BE2C (cell line): ENCODE data around the gene GLIPR1.

Source experiments
- DNase-seq: peaks from one replicate; pipeline ENCODE4 v3.0.0-alpha.2; 2020
- H3K27me3 ChIP-seq: fragments of 250-450 bp; sonication (Bioruptor Pico); 2 replicates; pipeline ENCODE4 v1.5.1; 2020; ENCODE audit warnings: mild to moderate bottlenecking
- H3K36me3 ChIP-seq: fragments of 250-450 bp; sonication (Bioruptor Pico); 2 replicates; pipeline ENCODE4 v1.5.1; 2020; ENCODE audit warnings: mild to moderate bottlenecking
- H3K4me1 ChIP-seq: fragments of 250-450 bp; sonication (Bioruptor Pico); 2 replicates; pipeline ENCODE4 v1.5.1; 2020
- H3K4me3 ChIP-seq: 2 replicates; pipeline ENCODE4 v1.5.1; 2011; ENCODE audit warnings: low read depth, low read length
- H3K9me3 ChIP-seq: fragments of 250-450 bp; sonication (Bioruptor Pico); 2 replicates; pipeline ENCODE4 v1.5.1; 2020
- CTCF ChIP-seq: IDR thresholded peaks from 2 replicates; pipeline ENCODE4 v1.5.1; 2012; ENCODE audit warnings: mild to moderate bottlenecking, low read depth, low read length

Gene GLIPR1

DNA sequence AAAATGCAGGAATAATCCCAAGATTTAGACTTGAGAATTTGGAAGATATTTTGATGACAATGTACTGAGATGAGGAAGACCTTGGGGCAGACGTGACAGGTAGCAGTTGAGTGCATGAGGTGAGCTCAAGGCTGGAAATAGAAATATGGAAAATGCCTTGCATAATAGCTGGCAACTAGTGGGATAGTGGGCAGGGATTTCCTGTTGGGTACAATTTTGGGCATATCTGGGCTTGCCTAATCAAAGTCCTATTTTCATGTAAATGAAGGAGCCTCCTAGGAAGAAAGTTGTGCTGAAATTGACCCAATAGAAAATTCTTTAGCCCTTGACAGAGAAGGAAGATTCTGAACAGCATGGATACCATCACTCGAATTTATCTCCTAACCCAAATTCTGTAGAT is 6.4 kb upstream of the GLIPR1 start:
- no peak for DNase-seq
- H3K36me3 ChIP-seq = no peaks in the 10 kb centered on the region
- H3K4me1 ChIP-seq = no peaks in the 10 kb centered on the region
- no peak for TF ChIP-seq CTCF
- no peak overlapping the region for H3K4me3 ChIP-seq
- H3K9me3 ChIP-seq = no peaks in the 10 kb centered on the region
- peaks cover 32% of the 10 kb centered on the region for H3K27me3 ChIP-seq

DNA sequence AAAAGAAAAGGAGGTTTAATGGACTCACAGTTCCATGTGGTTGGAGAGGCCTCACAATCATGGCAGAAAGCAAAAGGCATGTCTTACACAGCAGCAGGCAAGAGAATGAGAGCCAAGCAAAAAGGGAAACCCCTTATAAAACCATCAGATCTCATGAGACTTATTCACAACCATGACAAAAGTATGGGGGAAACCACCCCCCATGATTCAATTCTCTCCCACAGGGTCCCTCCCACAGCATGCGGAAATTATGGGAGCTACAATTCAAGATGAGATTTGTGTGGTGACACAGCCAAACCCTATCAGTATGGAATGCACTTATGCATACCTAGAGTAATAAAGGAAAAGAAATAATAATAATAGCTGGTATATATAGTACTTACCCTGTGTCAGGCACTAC is 4.5 kb upstream of the GLIPR1 start:
- Histone ChIP-seq H3K4me1 (no peaks in the 10 kb centered on the region), H3K9me3 (no peaks in the 10 kb centered on the region), H3K36me3 (no peaks in the 10 kb centered on the region), H3K27me3 (peaks cover 45% of the 10 kb centered on the region), H3K4me3 (no peak overlapping the region)
- DNase-seq = no peak
- no peak for TF ChIP-seq CTCF

DNA sequence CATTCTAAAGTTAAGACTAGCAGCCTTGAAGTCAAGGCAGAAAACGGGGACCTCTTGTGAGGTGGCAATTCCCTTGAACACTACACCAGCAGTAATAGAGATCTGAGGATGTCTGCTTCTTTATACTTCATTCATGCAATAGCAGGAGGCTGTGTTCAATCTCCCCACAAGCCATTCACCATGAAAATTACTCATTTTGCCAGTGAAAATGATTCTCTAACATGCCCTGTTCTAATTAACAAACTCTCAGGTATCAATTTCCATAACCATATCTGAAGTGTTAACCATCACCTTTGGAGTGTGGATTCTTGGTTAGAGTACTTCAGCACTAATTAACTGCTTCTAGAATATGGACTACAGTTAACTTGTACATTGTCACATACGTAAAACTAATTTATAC is 3.4 kb upstream of the GLIPR1 start:
- TF ChIP-seq CTCF = no peak
- DNase-seq = no peak
- no peaks in the 10 kb centered on the region for H3K4me1 ChIP-seq
- H3K4me3 ChIP-seq = no peak overlapping the region
- peaks cover 48% of the 10 kb centered on the region for H3K27me3 ChIP-seq
- no peaks in the 10 kb centered on the region for H3K36me3 ChIP-seq
- H3K9me3 ChIP-seq = no peaks in the 10 kb centered on the region

GRCh38 chr12:75478116-75478794 is 2.3 kb upstream of the GLIPR1 start:
- Histone ChIP-seq H3K27me3 (peaks cover 55% of the 10 kb centered on the region), H3K4me3 (no peak overlapping the region)

GRCh38 chr12:75479963-75480461 is 543 bp upstream of the GLIPR1 start:
- DNase-seq = no peak
- Histone ChIP-seq H3K9me3 (no peaks in the 10 kb centered on the region), H3K4me1 (no peaks in the 10 kb centered on the region), H3K36me3 (no peaks in the 10 kb centered on the region), H3K27me3 (peaks cover 45% of the 10 kb centered on the region), H3K4me3 (no peak overlapping the region)
- no peak for TF ChIP-seq CTCF

More at GRCh38 chr12:75478116-75478794, 2.3 kb upstream of the GLIPR1 start:
- no peak for TF ChIP-seq CTCF
- Histone ChIP-seq H3K36me3 (no peaks in the 10 kb centered on the region), H3K9me3 (no peaks in the 10 kb centered on the region), H3K4me1 (no peaks in the 10 kb centered on the region)
- no peak for DNase-seq

DNA sequence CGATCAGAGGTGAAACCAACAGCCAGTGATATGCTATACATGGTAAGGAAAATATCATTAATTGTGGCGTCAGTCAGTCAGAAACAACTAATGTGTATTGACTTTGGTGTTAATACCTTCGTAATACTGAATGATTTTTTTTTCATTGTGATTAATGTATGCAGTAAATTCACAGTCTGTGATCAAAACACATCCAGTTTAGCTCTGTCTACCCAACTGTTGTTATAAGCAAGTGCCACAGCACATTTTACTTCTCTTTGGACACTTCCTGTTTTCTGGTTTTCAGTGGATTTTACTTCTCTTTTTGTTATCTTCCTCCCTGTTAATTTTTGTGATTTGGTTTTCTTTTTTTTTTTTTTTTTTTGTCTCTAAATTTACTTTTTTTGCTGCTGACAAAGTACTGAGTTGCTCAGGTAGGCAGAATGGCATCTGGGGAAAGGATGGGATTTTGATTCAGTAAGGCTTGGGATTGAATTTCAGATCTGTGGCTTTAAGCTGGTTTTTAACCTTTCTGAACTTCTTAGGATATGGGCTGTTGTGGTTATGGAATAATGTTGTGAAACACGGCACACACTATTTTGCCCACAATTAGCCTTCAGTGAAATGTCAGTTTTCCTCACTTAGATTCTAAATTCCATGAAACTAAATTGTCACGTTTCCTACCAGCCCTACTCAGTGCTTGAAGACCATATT is 604 bp downstream of the GLIPR1 start:
- H3K9me3 ChIP-seq = no peaks in the 10 kb centered on the region
- H3K27me3 ChIP-seq = peaks cover 45% of the 10 kb centered on the region
- TF ChIP-seq CTCF = no peak
- H3K36me3 ChIP-seq = no peaks in the 10 kb centered on the region
- no peak overlapping the region for H3K4me3 ChIP-seq
- no peaks in the 10 kb centered on the region for H3K4me1 ChIP-seq
- DNase-seq = no peak
